AG08396 (cell line): Measurements from ENCODE around the gene FSTL5.

ENCODE experiments used
- DNase-seq: peaks from one replicate; pipeline ENCODE4 v3.0.0; 2012; ENCODE audit warnings: low spot score, mixed read lengths

Gene FSTL5

GRCh38 chr4:161936625-161937550, 226.9 kb downstream of the FSTL5 start:
- DNase-seq = no peak

- no peak for DNase-seq
These were observed 232.7 kb downstream of the FSTL5 start for GRCh38 chr4:161931089-161931488.

GRCh38 chr4:161929956-161930355, 233.8 kb downstream of the FSTL5 start:
- no peak for DNase-seq

GRCh38 chr4:161926033-161926828, 237.6 kb downstream of the FSTL5 start:
- DNase-seq = no peak

GRCh38 chr4:161920304-161921052, 243.3 kb downstream of the FSTL5 start:
- no peak for DNase-seq

GRCh38 chr4:161919442-161920220, 244.2 kb downstream of the FSTL5 start:
- DNase-seq = no peak

GRCh38 chr4:161916035-161916434, 247.8 kb downstream of the FSTL5 start:
- no peak for DNase-seq

- DNase-seq = no peak
These were observed 256.2 kb downstream of the FSTL5 start for GRCh38 chr4:161907590-161907955.

GRCh38 chr4:161906836-161907589, 256.8 kb downstream of the FSTL5 start:
- no peak for DNase-seq

- no peak for DNase-seq
These were observed 263.7 kb downstream of the FSTL5 start for GRCh38 chr4:161900110-161900509.

- DNase-seq = no peak
These were observed 269.2 kb downstream of the FSTL5 start for GRCh38 chr4:161894493-161895167.

GRCh38 chr4:161894014-161894413, 269.8 kb downstream of the FSTL5 start:
- DNase-seq = no peak

- no peak for DNase-seq
These were observed 270.2 kb downstream of the FSTL5 start for GRCh38 chr4:161893566-161893965.

- DNase-seq = no peak
These were observed 270.8 kb downstream of the FSTL5 start for GRCh38 chr4:161892951-161893350.

GRCh38 chr4:161883157-161883556, 280.6 kb downstream of the FSTL5 start:
- DNase-seq = no peak

GRCh38 chr4:161881370-161881769, 282.4 kb downstream of the FSTL5 start:
- DNase-seq = no peak

GRCh38 chr4:161869511-161869910, 294.3 kb downstream of the FSTL5 start:
- no peak for DNase-seq

- DNase-seq = no peak
These were observed 307.0 kb downstream of the FSTL5 start for GRCh38 chr4:161856711-161857326.

GRCh38 chr4:161850631-161851030, 313.2 kb downstream of the FSTL5 start:
- DNase-seq = no peak

- no peak for DNase-seq
These were observed 322.0 kb downstream of the FSTL5 start for GRCh38 chr4:161841759-161842158.
